ENCODE measurements around the gene FNDC8. TPM values are rescaled to one million over a fixed set of nuclear protein-coding genes. Genes with fewer than 3 reads are reported as not detected.
"Not testable (repeated sequence)": the region's sequence is repeated elsewhere in the genome, so short reads cannot be mapped to it uniquely, and the experiment has no call there.

Gene FNDC8
- total RNA-seq, 4 donors from 2014 or later = not detected

GRCh38 chr17:35171834-35172233 lies 50.4 kb downstream of the FNDC8 start:
- intact Hi-C loops (cut with DNase I; ENCODE audit: low total_unique reads) = loop anchor here (10.0 kb wide), 2 partner anchors 143 to 363 kb away; partner anchors contain the start of gene SLFN12L
- TF ChIP-seq POLR2A (IDR thresholded peaks at IDR 0.05) (no peak), CTCF (IDR thresholded peaks at IDR 0.05) (no peak)
- H3K4me3 ChIP-seq (ENCODE audit: low read depth, poor library complexity, severe bottlenecking) = no peak overlapping the region
- WGBS, 2 donors = 18 to 24% methylated on average over 2 of the region's 2 CpGs
- DNase-seq (ENCODE audit: low spot score in 2 of 2) = no peak

- H3K4me3 ChIP-seq (ENCODE audit: low read depth, poor library complexity, severe bottlenecking) = not testable (repeated sequence)
- peak in 1 of 2 donors; percentile 56 for DNase-seq (ENCODE audit: low spot score in 2 of 2)
- intact Hi-C loops (cut with DNase I; ENCODE audit: low total_unique reads) = loop anchor here (10.0 kb wide), 2 partner anchors 142 to 362 kb away; partner anchors contain the start of gene SLFN12L
- WGBS, 2 donors = 80 to 87% methylated on average over 3 of the region's 3 CpGs
Observed at GRCh38 chr17:35172321-35172720, 50.9 kb downstream of the FNDC8 start.

GRCh38 chr17:35174835-35175334 lies 53.5 kb downstream of the FNDC8 start:
- DNase-seq (ENCODE audit: low spot score in 2 of 2) = no peak

GRCh38 chr17:35175638-35176415 lies 54.4 kb downstream of the FNDC8 start:
- no peak overlapping the region for H3K4me3 ChIP-seq (ENCODE audit: low read depth, poor library complexity, severe bottlenecking)
- no peak for DNase-seq (ENCODE audit: low spot score in 2 of 2)
- 67 to 71% methylated on average over 9 of the region's 9 CpGs for WGBS, 2 donors
- TF ChIP-seq CTCF (IDR thresholded peaks at IDR 0.05) (no peak), POLR2A (IDR thresholded peaks at IDR 0.05) (no peak)
- intact Hi-C loops (cut with DNase I; ENCODE audit: low total_unique reads) = loop anchor here (10.0 kb wide), 2 partner anchors 139 to 359 kb away; partner anchors contain the start of gene SLFN12L

More at GRCh38 chr17:35174835-35175334, 53.5 kb downstream of the FNDC8 start:
- WGBS, 2 donors = 78 to 89% methylated on average over 2 of the region's 2 CpGs
- H3K4me3 ChIP-seq (ENCODE audit: low read depth, poor library complexity, severe bottlenecking) = no peak overlapping the region
- no peak for TF ChIP-seq POLR2A (IDR thresholded peaks at IDR 0.05)
- no peak for TF ChIP-seq CTCF (IDR thresholded peaks at IDR 0.05)
- intact Hi-C loops (cut with DNase I; ENCODE audit: low total_unique reads) = loop anchor here (10.0 kb wide), 2 partner anchors 140 to 360 kb away; partner anchors contain the start of gene SLFN12L

- TF ChIP-seq POLR2A (IDR thresholded peaks at IDR 0.05) = no peak
- TF ChIP-seq CTCF (IDR thresholded peaks at IDR 0.05) = no peak
- no peak overlapping the region for H3K4me3 ChIP-seq (ENCODE audit: low read depth, poor library complexity, severe bottlenecking)
- WGBS, 2 donors = 76 to 79% methylated on average over 8 of the region's 8 CpGs
- intact Hi-C loops (cut with DNase I; ENCODE audit: low total_unique reads) = loop anchor here (10.0 kb wide), 2 partner anchors 138 to 358 kb away; partner anchors contain the start of gene SLFN12L
- DNase-seq (ENCODE audit: low spot score in 2 of 2) = no peak
Observed at GRCh38 chr17:35176897-35177296, 55.5 kb downstream of the FNDC8 start.

GRCh38 chr17:35179379-35179778 lies 58.0 kb downstream of the FNDC8 start:
- not testable (repeated sequence) for DNase-seq (ENCODE audit: low spot score in 2 of 2); H3K4me3 ChIP-seq (ENCODE audit: low read depth, poor library complexity, severe bottlenecking)
- WGBS, 2 donors = 92 to 97% methylated on average over 5 of the region's 5 CpGs
- intact Hi-C loops (cut with DNase I; ENCODE audit: low total_unique reads) = loop anchor here (10.0 kb wide), 2 partner anchors 135 to 355 kb away; partner anchors contain the start of gene SLFN12L

Other genes starting within 250 kb of the FNDC8 start
- 1 to 10 TPM; 1.3 to 3.4 (median 1.8) TPM for gene CCT6B, start 160.2 kb upstream of the FNDC8 start, total RNA-seq
- 10 to 100 TPM; 11.7 to 15.6 (median 13.3) TPM for gene ZNF830, start 160.1 kb upstream of the FNDC8 start, total RNA-seq
- 10 to 100 TPM; 13.7 to 67.6 (median 29.9) TPM for gene LIG3, start 141.1 kb upstream of the FNDC8 start, total RNA-seq
- 10 to 100 TPM; 16.5 to 31.9 (median 21.4) TPM for gene RFFL, start 57.9 kb upstream of the FNDC8 start, total RNA-seq
- 1 to 10 TPM; 2.8 to 5.9 (median 3.8) TPM for gene RAD51D, start 1.8 kb upstream of the FNDC8 start, total RNA-seq
- 10 to 100 TPM; 12.7 to 23.0 (median 13.2) TPM for gene NLE1, start 20.7 kb downstream of the FNDC8 start, total RNA-seq
- under 1 TPM in 1 of 4 donors, not detected in 3; 0.06 TPM for gene UNC45B, start 26.2 kb downstream of the FNDC8 start, total RNA-seq
- not detected for gene SLC35G3, start 72.8 kb downstream of the FNDC8 start, total RNA-seq
- gene SLFN5, start 121.5 kb downstream of the FNDC8 start, total RNA-seq = 10 to 100 TPM in 2 of 4 donors, 1 to 10 TPM in 2; 6.0 to 14.1 (median 11.2) TPM